Endothelial cell of umbilical vein (primary cell): ENCODE measurements around the gene FAU. TPM values are rescaled to one million over a fixed set of nuclear protein-coding genes. Genes with fewer than 3 reads are reported as not detected.

ENCODE experiments used
- BruUV-seq: library from RNA; stranded (reverse); fragments of 400-500 nt; replicated peaks from 2 replicates; lab custom pipeline; 2021; lab: Mats Ljungman, UMichigan
- CTCF ChIA-PET: fragments of 300-600, 350-600 bp; sonication (Branson Sonifier 250); formaldehyde crosslinking; loops from one replicate; lab custom pipeline; 2021; ENCODE audit warnings: antibody characterized with exemption, inconsistent platforms; lab: Charles Lee
- POLR2A ChIA-PET: fragments of 300-600, 350-600 bp; sonication (Branson Sonifier 250); formaldehyde crosslinking; loops from one replicate; lab custom pipeline; 2021; ENCODE audit warnings: antibody characterized with exemption, inconsistent platforms; lab: Charles Lee
- DNase-seq: peaks from one replicate; pipeline ENCODE4 v3.0.0-alpha.2; 2011; ENCODE audit warnings: low read depth, low spot score
- FAIRE-seq: peaks from 2 replicates; lab custom pipeline; 2011; peaks lifted over from hg19 to GRCh38; lab: Jason Lieb, UNC
- H2AFZ ChIP-seq: 2 replicates; pipeline ENCODE4 v1.6.0; 2012; ENCODE audit warnings: low read depth, low read length, control low read depth, inconsistent platforms
- H3K27ac ChIP-seq: 2 replicates; pipeline ENCODE4 v1.5.1; 2011; ENCODE audit warnings: low read depth, mild to moderate bottlenecking, control low read depth, low read length, moderate library complexity; ENCODE audit not compliant: insufficient read depth
- H3K27me3 ChIP-seq, 2 experiments: 2 replicates each; pipeline versions ENCODE4 v1.6.0 to v1.6.1; 2011; ENCODE audit warnings: low read length in 2 of 2, mixed read lengths in 1 of 2; ENCODE audit not compliant: control insufficient read depth in 2 of 2, insufficient read depth in 2 of 2
- H3K36me3 ChIP-seq, 2 experiments: 2 replicates in 1 of 2; 3 replicates in 1 of 2; pipeline ENCODE4 v1.5.1; 2011; ENCODE audit warnings: low read length in 2 of 2, mild to moderate bottlenecking in 1 of 2, moderate library complexity in 1 of 2; ENCODE audit not compliant: control insufficient read depth in 2 of 2, insufficient read depth in 2 of 2; ENCODE audit errors: extremely low read depth in 1 of 2
- H3K4me1 ChIP-seq: 3 replicates; pipeline ENCODE4 v1.5.1; 2011; ENCODE audit warnings: mild to moderate bottlenecking, low read length; ENCODE audit not compliant: control insufficient read depth, insufficient read depth; ENCODE audit errors: extremely low read depth
- H3K4me2 ChIP-seq: 2 replicates; pipeline ENCODE4 v1.6.1; 2011; ENCODE audit warnings: low read length, control low read depth, mixed read lengths; ENCODE audit not compliant: insufficient read depth
- H3K4me3 ChIP-seq, 3 experiments: fragments of 200-600 bp in 1 of 3; sonication (generic), shearing (Covaris generic) in 1 of 3; replicated peaks in 1 of 3; 2 replicates each; pipeline ENCODE4 v1.5.1; 2011 to 2016; ENCODE audit warnings: control low read depth in 3 of 3, low read length in 3 of 3, mild to moderate bottlenecking in 2 of 3, inconsistent platforms in 1 of 3, low read depth in 1 of 3, moderate library complexity in 1 of 3; ENCODE audit not compliant: insufficient read depth in 1 of 3
- H3K79me2 ChIP-seq: 2 replicates; pipeline ENCODE4 v1.6.0; 2012; ENCODE audit warnings: low read length, inconsistent platforms; ENCODE audit not compliant: control insufficient read depth, insufficient read depth
- H3K9ac ChIP-seq: replicated peaks from 2 replicates; pipeline ENCODE3; 2011; ENCODE audit warnings: low read length, control low read depth; ENCODE audit not compliant: insufficient read depth; ENCODE audit errors: extremely low read depth
- H3K9me1 ChIP-seq: replicated peaks from 3 replicates; pipeline ENCODE4 v1.6.0; 2011; ENCODE audit warnings: mild to moderate bottlenecking, low read length; ENCODE audit not compliant: control insufficient read depth, insufficient read depth; ENCODE audit errors: extremely low read depth
- H3K9me3 ChIP-seq: replicated peaks from 2 replicates; pipeline ENCODE4 v1.5.1; 2012; ENCODE audit warnings: low read length, inconsistent platforms; ENCODE audit not compliant: control insufficient read depth, insufficient read depth
- H4K20me1 ChIP-seq: replicated peaks from 2 replicates; pipeline ENCODE3; 2011; ENCODE audit warnings: mild to moderate bottlenecking, low read length; ENCODE audit not compliant: control insufficient read depth, insufficient read depth; ENCODE audit errors: extremely low read depth
- EZH2 ChIP-seq: IDR thresholded peaks from 2 replicates; pipeline ENCODE4 v1.6.1; 2012; ENCODE audit warnings: borderline replicate concordance, low read depth, mild to moderate bottlenecking, moderate library complexity, low read length, inconsistent platforms; ENCODE audit not compliant: severe bottlenecking
- GATA2 ChIP-seq: IDR thresholded peaks from 2 replicates; pipeline ENCODE4 v1.7.0; 2011; ENCODE audit warnings: low read depth, mild to moderate bottlenecking, moderate library complexity, mixed read lengths, low read length; ENCODE audit not compliant: insufficient read length, insufficient read depth
- MAX ChIP-seq: IDR thresholded peaks from 2 replicates; pipeline ENCODE4 v1.6.1; 2011; ENCODE audit not compliant: insufficient read depth, insufficient read length
- MYC ChIP-seq: IDR thresholded peaks from one replicate; pipeline ENCODE4 v1.6.1; 2011; ENCODE audit warnings: mild to moderate bottlenecking, low read depth, low read length
- POLR2AphosphoS5 ChIP-seq: IDR thresholded peaks from 2 replicates; pipeline ENCODE4 v1.6.1; 2012; ENCODE audit warnings: low read depth, mild to moderate bottlenecking, control low read depth, low read length, moderate library complexity; ENCODE audit not compliant: insufficient read depth
- dilution Hi-C: fragments of 300-500 bp; cut with MboI; formaldehyde crosslinking; loops from one replicate; pipeline ENCODE4 v1.15.0; 2019; ENCODE audit warnings: low sequenced_read_pairs; ENCODE audit not compliant: extremely low pct_ligation_motif_present
- intact Hi-C: fragments of 100-400 bp; cut with micrococcal nuclease; formaldehyde crosslinking; loops from one replicate; pipeline ENCODE4 v1.10.0; 2022
- polyA plus RNA-seq, 4 experiments: library from polyadenylated mRNA; depleted of rRNA in 3 of 4; stranded (reverse) in 3 of 4; unstranded in 1 of 4; fragments of >200 nt; gene quantifications; 2 replicates each; pipeline versions ENCODE4 v1.2.1 to v1.2.3, GENCODE V29; 2011 to 2012; ENCODE audit warnings: missing spikeins in 1 of 4
- total RNA-seq: library from RNA; stranded (reverse); gene quantifications from 2 replicates; pipeline ENCODE4 v1.2.3, GENCODE V29; 2021

Gene FAU
- total and polyA plus RNA-seq, 2 donors (not counting 3 experiments of a cell fraction or from before 2014, with no cell fraction given): 741 to 746 TPM

- dilution Hi-C loops: no loop called here
- no peaks in the 10 kb centered on the region for H3K27me3 ChIP-seq
- peaks cover 6% of the 10 kb centered on the region for H3K4me1 ChIP-seq
- ChIA-PET CTCF (interaction anchor here (1.2 to 5.3 kb wide), 2 partner anchors 15 to 16 kb away, joined by 6 to 56 read pairs; partner anchors contain the start of gene TM7SF2), POLR2A (no interaction called here)
- no peaks in the 10 kb centered on the region for H3K9me1 ChIP-seq
- H3K4me3 ChIP-seq: peak overlapping the region in 1 of 3 experiments; percentile 56
- intact Hi-C loops: loop anchor here (5.0 kb wide), 1 partner anchor 83 kb away; the partner anchor contains the start of gene ARL2
- H4K20me1 ChIP-seq: no peaks in the 10 kb centered on the region
- no peak overlapping the region for H3K27ac ChIP-seq
- DNase-seq: no peak
- TF ChIP-seq GATA2: no peak
- no peak for TF ChIP-seq MYC
- TF ChIP-seq MAX: no peak
- TF ChIP-seq EZH2: no peak
- TF ChIP-seq POLR2AphosphoS5: no peak
- BruUV-seq: no TSS peak
- H3K79me2 ChIP-seq: peaks cover 8% of the 10 kb centered on the region
- H3K4me2 ChIP-seq: peak overlapping the region; percentile 67
- no peaks in the 10 kb centered on the region for H3K36me3 ChIP-seq
- no peak for FAIRE-seq
- H3K9me3 ChIP-seq: no peaks in the 10 kb centered on the region
- H2AFZ ChIP-seq: peak overlapping the region; percentile 99
- H3K9ac ChIP-seq: no peak overlapping the region
Observed at GRCh38 chr11:65095427-65095826, 26.5 kb downstream of the FAU start.

- TF ChIP-seq GATA2: no peak
- Histone ChIP-seq H3K27me3 (no peaks in the 10 kb centered on the region), H3K4me3 (no peak overlapping the region), H3K4me1 (peaks cover under 1% of the 10 kb centered on the region), H3K36me3 (peaks cover 5 to 28% of the 10 kb centered on the region in 2 experiments), H3K9me1 (no peaks in the 10 kb centered on the region), H3K79me2 (no peaks in the 10 kb centered on the region), H4K20me1 (no peaks in the 10 kb centered on the region), H3K9me3 (no peaks in the 10 kb centered on the region), H3K4me2 (no peak overlapping the region), H2AFZ (no peak overlapping the region), H3K9ac (no peak overlapping the region), H3K27ac (no peak overlapping the region)
- DNase-seq: no peak
- no peak for FAIRE-seq
- dilution Hi-C loops: no loop called here
- intact Hi-C loops: no loop called here
- POLR2A ChIA-PET: no interaction called here
- BruUV-seq: no TSS peak
- CTCF ChIA-PET: interaction anchor here (1.0 to 1.7 kb wide), 3 partner anchors 15 to 203 kb away, joined by 3 to 4 read pairs (median 3); partner anchors contain the start of gene TM7SF2
Observed at GRCh38 chr11:65090628-65091027, 31.3 kb downstream of the FAU start.
